Measurements from ENCODE around the gene ANKRD10.

The ANKRD10 gene

GRCh38 chr13:110944968-110945927 lies 30.4 kb upstream of the ANKRD10 start:
- DNase-seq: no peak

GRCh38 chr13:110944121-110944967 lies 29.5 kb upstream of the ANKRD10 start:
- DNase-seq: peak; percentile 24 to 59 (median 48)

GRCh38 chr13:110942248-110942981 lies 27.5 kb upstream of the ANKRD10 start:
- no peak for DNase-seq

GRCh38 chr13:110938662-110939421 lies 24.0 kb upstream of the ANKRD10 start:
- peak in 2 of 4 experiments; percentile 31 to 46 for DNase-seq

- peak; percentile 47 to 78 (median 63) for DNase-seq
These were observed 22.8 kb upstream of the ANKRD10 start for GRCh38 chr13:110937511-110938285.

GRCh38 chr13:110936519-110936918 lies 21.6 kb upstream of the ANKRD10 start:
- DNase-seq: no peak

GRCh38 chr13:110932588-110932987 lies 17.7 kb upstream of the ANKRD10 start:
- no peak for DNase-seq

- no peak for DNase-seq
These were observed 14.4 kb upstream of the ANKRD10 start for GRCh38 chr13:110929104-110929777.

GRCh38 chr13:110925023-110925612 lies 10.2 kb upstream of the ANKRD10 start:
- no peak for DNase-seq

GRCh38 chr13:110924639-110924934 lies 9.7 kb upstream of the ANKRD10 start:
- DNase-seq: no peak

- DNase-seq: no peak
These were observed 9.1 kb upstream of the ANKRD10 start for GRCh38 chr13:110923777-110924638.

GRCh38 chr13:110923086-110923485 lies 8.2 kb upstream of the ANKRD10 start:
- no peak for DNase-seq

- DNase-seq: no peak
These were observed 7.6 kb upstream of the ANKRD10 start for GRCh38 chr13:110922506-110922905.

- DNase-seq: no peak
These were observed 6.8 kb upstream of the ANKRD10 start for GRCh38 chr13:110921695-110922094.

GRCh38 chr13:110921209-110921608 lies 6.3 kb upstream of the ANKRD10 start:
- peak in 1 of 4 experiments; percentile 11 for DNase-seq

GRCh38 chr13:110920038-110920437 lies 5.2 kb upstream of the ANKRD10 start:
- DNase-seq: no peak

GRCh38 chr13:110916301-110917142 lies 1.7 kb upstream of the ANKRD10 start:
- DNase-seq: peak; percentile 37 to 96 (median 79)

GRCh38 chr13:110915874-110916206 lies 971 bp upstream of the ANKRD10 start:
- DNase-seq: no peak

Data from suppressor macrophage (primary cell).